Measurements from ENCODE around the gene ZNF672. TPM values are rescaled to one million over a fixed set of nuclear protein-coding genes. Genes with fewer than 3 reads are reported as not detected.
A peak's percentile ranks its signal among the peaks of the same experiment; 100 is the strongest.

ZNF672 gene
- total and polyA plus RNA-seq, 2 of the 13 experiments (the other 11 are each of a cell fraction or from before 2014, with no cell fraction given), result 17.2 to 22.9 TPM

DNA sequence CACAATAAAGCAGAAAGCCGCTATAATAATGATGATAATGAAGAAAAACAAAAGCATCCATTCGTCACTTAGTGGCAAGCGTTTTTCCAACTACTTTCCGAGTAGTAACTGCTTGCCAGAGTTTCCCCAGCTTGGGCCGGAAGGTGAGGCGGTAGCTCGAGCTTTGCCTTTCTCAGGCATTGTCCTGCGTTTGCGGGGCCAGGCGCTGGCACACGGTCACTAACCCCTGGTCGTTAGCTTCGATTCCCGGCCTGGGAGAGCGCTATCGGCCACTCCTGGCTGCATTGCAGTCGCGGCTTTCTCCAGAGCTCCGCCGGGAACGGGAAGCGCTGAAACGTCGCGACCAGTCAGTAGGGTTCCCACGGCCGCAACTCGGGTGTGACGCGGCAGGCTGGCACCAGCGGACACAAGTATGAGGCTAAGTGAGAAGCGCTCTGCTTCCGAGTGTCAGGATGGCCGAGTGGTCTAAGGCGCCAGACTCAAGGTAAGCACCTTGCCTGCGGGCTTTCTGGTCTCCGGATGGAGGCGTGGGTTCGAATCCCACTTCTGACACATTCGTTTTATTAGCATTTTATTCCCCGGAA, 35.5 kb downstream of the ZNF672 start (continued):
- TF ChIP-seq ETS1 (CRISPR knock-in tag; IDR thresholded peaks at IDR 0.05) (no peak), RAD51 (IDR thresholded peaks at IDR 0.05; ENCODE audit: borderline replicate concordance) (no peak), E2F1 (CRISPR knock-in tag; IDR thresholded peaks at IDR 0.05) (no peak), CAMTA2 (CRISPR knock-in tag; IDR thresholded peaks at IDR 0.05; ENCODE audit: borderline replicate concordance) (peak; percentile 85; the same call in 1 of the 2 replicates), KLF15 (CRISPR knock-in tag; IDR thresholded peaks at IDR 0.05; ENCODE audit: borderline replicate concordance) (no peak), ZBTB8A (CRISPR knock-in tag; IDR thresholded peaks at IDR 0.05; ENCODE audit: borderline replicate concordance, low read depth) (no peak), ZNF737 (CRISPR knock-in tag; IDR thresholded peaks at IDR 0.05; ENCODE audit: borderline replicate concordance) (0 out of 2 replicates have a peak, but pooled peaks have one; percentile 74), TOE1 (CRISPR knock-in tag; IDR thresholded peaks at IDR 0.05) (no peak), KLF11 (CRISPR knock-in tag; IDR thresholded peaks at IDR 0.05) (no peak), ZNF777 (CRISPR knock-in tag; IDR thresholded peaks at IDR 0.05) (peak; percentile 76), E2F5 (CRISPR knock-in tag; conservative IDR thresholded peaks at IDR 0.05) (no peak), HOXA7 (CRISPR knock-in tag; IDR thresholded peaks at IDR 0.05) (no peak), CBX1 (IDR thresholded peaks at IDR 0.05; ENCODE audit: low read depth) (peak; percentile 10), UBTF (CRISPR knock-in tag; IDR thresholded peaks at IDR 0.05) (peak; percentile 99), ZNF782 (CRISPR knock-in tag; IDR thresholded peaks at IDR 0.05; ENCODE audit: borderline replicate concordance) (no peak; the same call in 1 of the 2 replicates)
- TF ChIP-seq, protein P1, sequence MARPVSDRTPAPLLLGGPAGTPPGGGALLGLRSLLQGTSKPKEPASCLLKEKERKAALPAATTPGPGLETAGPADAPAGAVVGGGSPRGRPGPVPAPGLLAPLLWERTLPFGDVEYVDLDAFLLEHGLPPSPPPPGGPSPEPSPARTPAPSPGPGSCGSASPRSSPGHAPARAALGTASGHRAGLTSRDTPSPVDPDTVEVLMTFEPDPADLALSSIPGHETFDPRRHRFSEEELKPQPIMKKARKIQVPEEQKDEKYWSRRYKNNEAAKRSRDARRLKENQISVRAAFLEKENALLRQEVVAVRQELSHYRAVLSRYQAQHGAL (CRISPR knock-in tag; IDR thresholded peaks at IDR 0.05; ENCODE audit: not compliant biosample characterization), result no peak
- TF ChIP-seq, protein P2, sequence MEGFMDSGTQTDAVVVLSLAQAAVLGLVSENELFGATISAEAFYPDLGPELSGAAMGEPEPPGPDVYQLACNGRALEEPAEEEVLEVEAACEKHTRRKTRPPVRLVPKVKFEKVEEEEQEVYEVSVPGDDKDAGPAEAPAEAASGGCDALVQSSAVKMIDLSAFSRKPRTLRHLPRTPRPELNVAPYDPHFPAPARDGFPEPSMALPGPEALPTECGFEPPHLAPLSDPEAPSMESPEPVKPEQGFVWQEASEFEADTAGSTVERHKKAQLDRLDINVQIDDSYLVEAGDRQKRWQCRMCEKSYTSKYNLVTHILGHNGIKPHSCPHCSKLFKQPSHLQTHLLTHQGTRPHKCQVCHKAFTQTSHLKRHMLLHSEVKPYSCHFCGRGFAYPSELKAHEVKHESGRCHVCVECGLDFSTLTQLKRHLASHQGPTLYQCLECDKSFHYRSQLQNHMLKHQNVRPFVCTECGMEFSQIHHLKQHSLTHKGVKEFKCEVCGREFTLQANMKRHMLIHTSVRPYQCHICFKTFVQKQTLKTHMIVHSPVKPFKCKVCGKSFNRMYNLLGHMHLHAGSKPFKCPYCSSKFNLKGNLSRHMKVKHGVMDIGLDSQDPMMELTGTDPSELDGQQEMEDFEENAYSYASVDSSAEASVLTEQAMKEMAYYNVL (CRISPR knock-in tag; IDR thresholded peaks at IDR 0.05; ENCODE audit: borderline replicate concordance), result peak; percentile 75

All from HepG2 (cell line).